GM21786 (cell line): ENCODE measurements around the gene CRTAP.
"Not testable (repeated sequence)": the region's sequence is repeated elsewhere in the genome, so short reads cannot be mapped to it uniquely, and the experiment has no call there.

Source experiments
- ATAC-seq: cut with Tn5 transposase; IDR thresholded peaks from one replicate; pipeline ENCODE4 v1.9.1; 2021; ENCODE audit not compliant: unreplicated experiment

The CRTAP gene

GRCh38 chr3:33139006-33139623, 25.3 kb downstream of the CRTAP start:
- peak; percentile 61 for ATAC-seq

- no peak for ATAC-seq
These were observed 26.2 kb downstream of the CRTAP start for GRCh38 chr3:33139996-33140395.

DNA sequence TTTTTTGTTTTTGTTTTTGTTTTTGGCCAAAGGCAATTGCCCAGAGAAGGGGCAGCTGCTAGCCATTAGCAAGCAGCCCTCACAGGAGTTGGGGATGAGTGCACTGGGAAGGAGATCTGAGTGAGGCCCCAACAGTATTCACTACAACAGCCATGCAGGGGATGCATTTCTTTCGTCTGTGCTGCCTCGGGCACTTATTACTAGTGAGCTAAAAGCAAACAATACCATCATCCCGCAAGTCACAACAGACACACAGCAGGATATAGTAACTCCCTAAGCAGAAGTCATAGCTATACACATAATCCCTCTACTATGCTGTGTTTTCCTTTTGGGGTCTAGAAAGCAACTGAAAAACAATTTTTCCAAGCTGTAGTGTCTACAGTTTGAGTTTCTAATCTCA, 27.2 kb downstream of the CRTAP start:
- no peak for ATAC-seq

- no peak for ATAC-seq
These were observed 30.6 kb downstream of the CRTAP start for GRCh38 chr3:33144433-33144832.

- no peak for ATAC-seq
These were observed 31.5 kb downstream of the CRTAP start for GRCh38 chr3:33145221-33145900.

DNA sequence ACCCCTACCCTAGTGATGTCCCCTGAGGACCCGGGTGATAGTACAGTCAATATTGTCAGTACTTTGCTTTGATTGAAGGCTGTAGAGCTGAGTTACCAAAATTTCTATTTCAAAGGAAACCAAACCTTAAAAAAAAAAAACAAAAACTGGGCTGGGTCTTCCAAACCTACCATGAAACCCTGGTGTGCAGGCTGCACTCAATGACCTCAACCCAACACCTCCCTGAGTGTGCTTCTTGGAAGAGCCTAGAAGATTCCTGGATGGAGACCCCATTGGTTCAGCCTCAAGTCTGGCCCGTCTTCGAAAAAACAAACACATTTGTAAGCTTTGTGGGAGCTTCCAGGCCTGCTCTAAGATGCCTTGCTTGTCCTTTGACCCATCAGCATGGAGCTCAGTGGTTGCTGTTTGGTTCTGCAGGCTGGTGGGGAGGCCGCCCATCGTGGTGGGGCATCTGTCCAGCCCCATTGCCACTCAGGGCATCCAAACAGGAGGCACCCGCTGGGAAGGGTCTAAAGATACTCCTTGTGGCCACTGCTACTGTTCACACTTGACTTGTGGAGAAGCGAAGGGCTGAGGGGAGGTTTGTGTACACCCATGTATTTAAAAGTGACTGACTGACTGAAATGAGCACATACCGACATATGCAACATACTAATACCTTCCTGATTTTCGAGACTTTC, 32.2 kb downstream of the CRTAP start:
- ATAC-seq = no peak

DNA sequence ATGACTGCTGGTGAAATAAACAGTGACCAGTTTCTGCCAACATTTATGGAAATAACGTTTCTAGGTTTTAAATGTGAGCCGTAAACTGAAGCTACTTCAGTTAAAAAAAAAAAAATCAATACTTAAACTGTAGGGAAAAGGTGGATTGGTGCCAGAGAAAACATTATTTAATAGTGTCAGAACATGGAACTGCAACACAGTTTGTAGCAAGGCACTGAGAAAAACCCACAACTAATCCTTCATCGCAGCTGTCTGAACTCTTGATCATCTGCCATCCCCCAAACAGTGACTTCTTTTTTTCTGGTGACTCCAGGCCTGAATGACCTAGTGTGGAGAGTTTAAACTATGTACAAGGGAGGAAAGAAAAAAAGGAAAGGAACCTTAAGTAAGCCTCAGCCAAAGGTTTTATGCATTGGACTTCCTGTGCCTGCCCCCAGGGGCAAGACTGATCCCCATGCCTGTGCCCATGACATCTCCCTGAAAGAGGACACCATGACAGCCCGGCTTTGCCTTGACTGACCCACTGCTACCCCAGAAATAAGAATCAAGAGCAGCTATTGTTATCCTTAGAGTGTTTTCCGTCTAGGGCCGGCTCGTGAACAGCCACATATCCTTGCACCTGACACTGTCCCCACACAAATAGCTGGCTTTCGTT, 33.1 kb downstream of the CRTAP start:
- ATAC-seq = no peak

DNA sequence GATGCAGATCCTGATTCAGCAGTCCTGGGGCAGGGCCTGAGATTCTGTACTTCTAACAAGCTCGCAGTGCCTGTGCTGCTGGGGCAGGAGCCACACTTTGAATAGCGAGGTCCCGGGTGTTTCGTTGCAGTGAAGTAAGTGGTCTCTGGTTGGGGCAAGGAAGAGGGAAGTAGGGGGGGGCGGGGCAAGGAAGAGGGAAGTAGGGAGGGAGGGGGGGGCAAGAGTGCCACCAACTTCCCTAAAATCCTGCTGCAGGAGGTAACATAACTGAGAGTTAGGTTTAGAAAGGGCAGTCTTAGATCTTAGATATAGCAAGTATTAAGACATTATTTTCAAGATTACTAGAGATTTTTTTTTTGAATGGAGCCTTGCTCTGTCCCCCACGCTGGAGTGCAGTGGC, 35.5 kb downstream of the CRTAP start:
- no peak for ATAC-seq

GRCh38 chr3:33152363-33153360, 38.8 kb downstream of the CRTAP start:
- ATAC-seq = no peak

DNA sequence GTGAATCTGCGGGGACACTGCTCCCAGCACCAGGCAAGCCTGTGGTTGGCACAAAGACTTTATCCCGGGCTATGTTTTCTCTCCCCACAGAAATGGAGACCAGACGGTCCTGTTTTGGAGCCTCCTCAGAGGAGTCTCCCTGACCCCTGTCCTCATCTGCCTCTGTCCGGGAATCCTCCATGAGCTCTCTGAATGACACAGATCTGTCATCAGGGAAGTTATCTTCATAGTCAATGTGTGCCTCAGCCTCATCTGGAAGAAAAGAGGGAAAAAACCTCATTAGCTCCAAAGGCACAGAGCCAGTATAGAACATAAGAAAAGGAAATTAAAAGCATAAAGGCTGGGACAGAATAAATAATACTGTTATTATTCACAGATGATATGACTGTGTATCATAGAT, 40.0 kb downstream of the CRTAP start:
- ATAC-seq = no peak

- no peak for ATAC-seq
These were observed 41.5 kb downstream of the CRTAP start for GRCh38 chr3:33155301-33155700.

- ATAC-seq = no peak
These were observed 45.4 kb downstream of the CRTAP start for GRCh38 chr3:33159234-33159633.

GRCh38 chr3:33159981-33160380, 46.2 kb downstream of the CRTAP start:
- no peak for ATAC-seq

GRCh38 chr3:33162621-33163020, 48.8 kb downstream of the CRTAP start:
- not testable (repeated sequence) for ATAC-seq

- ATAC-seq = no peak
These were observed 51.6 kb downstream of the CRTAP start for GRCh38 chr3:33165372-33165771.

- ATAC-seq = no peak
These were observed 52.3 kb downstream of the CRTAP start for GRCh38 chr3:33166095-33166494.

GRCh38 chr3:33167284-33167683, 53.5 kb downstream of the CRTAP start:
- no peak for ATAC-seq

DNA sequence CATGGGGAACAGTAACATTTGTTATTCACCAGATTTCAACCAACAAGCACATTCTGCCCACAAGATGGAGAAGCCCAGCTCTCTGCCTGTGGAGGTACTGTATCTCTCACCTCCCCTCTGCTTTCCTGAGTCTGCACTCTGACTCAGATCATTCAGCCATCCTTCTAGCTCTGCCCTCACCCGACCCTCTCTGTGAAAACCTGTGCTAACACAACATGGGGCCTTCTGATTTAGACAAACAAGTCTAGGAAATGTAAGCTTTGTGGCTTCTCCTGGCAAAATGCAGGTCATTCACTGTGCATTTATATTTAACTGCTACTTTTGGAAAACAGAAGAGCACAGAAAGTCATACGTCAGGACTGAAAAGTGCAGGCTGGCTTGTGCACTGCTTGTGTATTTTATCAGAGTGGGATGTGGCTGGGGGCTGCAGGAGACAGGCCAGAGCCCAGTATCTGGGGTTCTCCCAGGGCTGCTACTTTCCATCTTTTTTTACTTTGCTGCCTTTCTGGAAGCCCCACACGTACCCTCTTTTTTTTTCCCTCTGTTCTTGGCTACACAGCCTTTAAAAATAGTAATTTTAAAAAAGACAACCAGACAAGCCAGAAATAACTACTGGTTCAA, 54.0 kb downstream of the CRTAP start:
- no peak for ATAC-seq

GRCh38 chr3:33170531-33170930, 56.7 kb downstream of the CRTAP start:
- no peak for ATAC-seq

DNA sequence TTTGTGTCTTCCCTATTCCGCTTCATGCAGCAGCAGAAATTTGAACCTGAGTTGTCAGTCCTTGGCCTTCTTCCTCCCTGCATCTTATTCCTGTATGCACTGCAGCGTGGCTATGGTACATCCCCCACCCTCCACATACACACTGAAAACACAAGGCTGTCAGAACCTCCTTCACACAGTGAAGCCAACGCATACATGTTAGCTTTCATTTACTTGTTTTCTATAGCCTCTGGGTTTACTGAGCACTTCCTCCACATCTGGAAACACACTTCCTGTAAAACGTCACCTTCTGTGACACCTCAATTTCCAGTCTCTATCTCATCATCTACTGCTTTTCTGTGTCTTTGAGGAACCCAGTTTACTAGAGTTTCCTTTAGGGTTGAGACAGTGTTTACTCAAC, 57.8 kb downstream of the CRTAP start:
- ATAC-seq = no peak
